GM18505 (cell line): ENCODE data around the gene PDIA2.

Experiments
- ATAC-seq: cut with Tn5 transposase; IDR thresholded peaks from one replicate; pipeline ENCODE4 v1.9.1; 2021; ENCODE audit not compliant: unreplicated experiment
- POLR2A ChIP-seq: IDR thresholded peaks from 4 replicates; pipeline ENCODE4 v1.6.1; 2011; ENCODE audit warnings: borderline replicate concordance; ENCODE audit not compliant: insufficient read depth, insufficient read length; ENCODE audit errors: extremely low read depth

PDIA2 gene

DNA sequence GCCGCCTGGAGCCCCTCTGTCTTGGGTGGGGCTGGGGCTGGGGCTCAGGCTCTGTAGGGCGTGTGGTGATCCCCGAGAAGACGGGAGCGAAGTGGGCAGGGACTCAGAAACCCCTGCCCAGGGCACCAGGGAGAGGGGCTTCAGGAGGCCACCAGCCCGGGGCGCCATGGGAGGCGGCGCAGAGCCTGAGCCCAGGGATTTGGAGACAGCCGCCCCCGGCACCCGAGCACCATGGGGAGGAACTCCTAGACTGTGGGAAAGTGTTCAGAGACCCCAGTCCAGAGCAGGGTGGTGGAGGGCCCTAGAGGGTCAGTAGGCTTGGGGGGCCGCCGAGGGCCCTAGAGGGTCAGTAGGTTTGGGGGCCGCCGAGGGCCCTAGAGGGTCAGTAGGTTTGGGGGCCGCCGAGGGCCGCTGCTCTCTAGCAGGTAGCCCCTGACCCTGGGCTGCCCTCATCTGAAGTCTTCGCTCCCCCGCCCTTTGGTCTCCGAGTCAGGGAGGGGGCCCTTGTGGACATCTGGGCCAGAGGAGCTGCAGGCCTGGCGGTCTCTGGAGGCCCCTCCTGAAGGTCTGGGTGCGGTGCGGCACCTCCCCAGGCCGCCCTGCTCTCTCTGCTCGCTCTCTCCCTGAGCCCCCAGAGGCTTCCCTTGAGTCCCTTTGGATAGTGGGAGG lies 1.8 kb upstream of the PDIA2 start:
- no peak for ATAC-seq
- no peak for TF ChIP-seq POLR2A

- ATAC-seq, result no peak
- no peak for TF ChIP-seq POLR2A
Observed at GRCh38 chr16:281660-282255, 1.2 kb upstream of the PDIA2 start.

DNA sequence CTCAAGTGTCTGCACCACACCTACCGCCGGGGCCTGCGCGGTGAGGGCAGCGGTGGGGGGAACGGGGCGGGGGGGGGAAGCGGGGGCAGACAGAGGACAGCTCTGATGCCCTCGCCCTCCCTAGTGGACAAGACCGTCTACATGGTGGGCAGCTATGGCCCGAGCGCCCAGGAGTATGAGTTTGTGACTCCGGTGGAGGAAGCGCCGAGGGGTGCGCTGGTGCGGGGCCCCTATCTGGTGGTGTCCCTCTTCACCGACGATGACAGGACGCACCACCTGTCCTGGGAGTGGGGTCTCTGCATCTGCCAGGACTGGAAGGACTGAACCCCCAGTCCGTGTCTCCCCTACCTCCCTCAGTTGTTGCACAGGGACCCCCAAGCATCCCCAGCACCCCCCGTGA lies 473 bp upstream of the PDIA2 start:
- no peak for ATAC-seq
- TF ChIP-seq POLR2A, result no peak

DNA sequence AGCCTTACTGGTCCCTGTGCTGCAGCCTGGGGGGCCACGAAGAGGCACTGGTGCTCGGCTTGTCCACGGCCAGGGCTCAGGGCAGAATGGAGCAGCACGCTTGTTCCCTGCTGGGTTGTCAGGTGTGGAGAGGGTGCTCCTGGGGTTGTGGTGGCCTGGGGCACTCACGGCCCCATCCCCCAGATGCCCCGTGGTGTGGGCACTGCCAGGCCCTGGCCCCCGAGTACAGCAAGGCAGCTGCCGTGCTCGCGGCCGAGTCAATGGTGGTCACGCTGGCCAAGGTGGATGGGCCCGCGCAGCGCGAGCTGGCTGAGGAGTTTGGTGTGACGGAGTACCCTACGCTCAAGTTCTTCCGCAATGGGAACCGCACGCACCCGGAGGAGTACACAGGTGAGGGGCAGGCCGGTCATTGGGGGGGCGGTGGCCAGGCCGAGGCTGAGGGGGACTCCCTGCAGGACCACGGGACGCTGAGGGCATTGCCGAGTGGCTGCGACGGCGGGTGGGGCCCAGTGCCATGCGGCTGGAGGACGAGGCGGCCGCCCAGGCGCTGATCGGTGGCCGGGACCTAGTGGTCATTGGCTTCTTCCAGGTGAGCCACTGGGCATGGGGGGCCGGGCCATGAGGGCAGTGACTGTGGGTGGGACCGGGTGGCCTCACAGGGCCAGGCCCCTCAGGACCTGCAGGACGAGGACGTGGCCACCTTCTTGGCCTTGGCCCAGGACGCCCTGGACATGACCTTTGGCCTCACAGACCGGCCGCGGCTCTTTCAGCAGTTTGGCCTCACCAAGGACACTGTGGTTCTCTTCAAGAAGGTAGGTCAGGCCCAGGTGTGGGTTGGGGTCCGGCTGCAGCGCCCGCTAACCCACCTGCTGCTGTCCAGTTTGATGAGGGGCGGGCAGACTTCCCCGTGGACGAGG lies 1.5 kb downstream of the PDIA2 start:
- no peak for TF ChIP-seq POLR2A
- ATAC-seq, result no peak

DNA sequence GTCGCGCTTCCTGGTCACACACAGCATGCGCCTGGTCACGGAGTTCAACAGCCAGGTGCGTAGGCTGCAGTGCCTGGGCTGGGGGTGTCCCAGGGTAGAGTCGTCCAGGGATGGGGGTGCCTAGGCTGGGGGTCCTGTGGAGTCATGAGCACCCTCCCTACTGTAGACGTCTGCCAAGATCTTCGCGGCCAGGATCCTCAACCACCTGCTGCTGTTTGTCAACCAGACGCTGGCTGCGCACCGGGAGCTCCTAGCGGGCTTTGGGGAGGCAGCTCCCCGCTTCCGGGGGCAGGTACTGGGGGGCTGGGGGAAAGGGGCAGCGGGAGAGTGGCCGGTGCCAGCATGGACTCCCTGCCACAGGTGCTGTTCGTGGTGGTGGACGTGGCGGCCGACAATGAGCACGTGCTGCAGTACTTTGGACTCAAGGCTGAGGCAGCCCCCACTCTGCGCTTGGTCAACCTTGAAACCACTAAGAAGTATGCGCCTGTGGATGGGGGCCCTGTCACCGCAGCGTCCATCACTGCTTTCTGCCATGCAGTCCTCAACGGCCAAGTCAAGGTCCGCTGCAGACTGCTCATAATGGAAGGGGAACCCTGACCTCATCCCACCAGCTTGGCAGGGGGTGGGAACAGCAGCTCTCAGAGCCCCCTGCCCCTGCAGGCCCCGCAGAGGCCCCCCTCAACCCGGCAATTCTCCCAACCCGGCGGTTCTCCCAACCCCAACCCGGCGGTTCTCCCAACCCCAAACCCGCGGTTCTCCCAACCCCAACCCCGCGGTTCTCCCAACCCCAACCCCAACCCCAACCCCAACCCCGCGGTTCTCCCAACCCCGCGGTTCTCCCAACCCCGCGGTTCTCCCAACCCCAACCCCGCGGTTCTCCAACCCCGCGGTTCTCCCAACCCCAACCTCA lies 2.4 kb downstream of the PDIA2 start:
- no peak for TF ChIP-seq POLR2A
- ATAC-seq, result no peak

- ATAC-seq, result no peak
- TF ChIP-seq POLR2A, result no peak
Observed at GRCh38 chr16:286491-287297, 3.7 kb downstream of the PDIA2 start.

DNA sequence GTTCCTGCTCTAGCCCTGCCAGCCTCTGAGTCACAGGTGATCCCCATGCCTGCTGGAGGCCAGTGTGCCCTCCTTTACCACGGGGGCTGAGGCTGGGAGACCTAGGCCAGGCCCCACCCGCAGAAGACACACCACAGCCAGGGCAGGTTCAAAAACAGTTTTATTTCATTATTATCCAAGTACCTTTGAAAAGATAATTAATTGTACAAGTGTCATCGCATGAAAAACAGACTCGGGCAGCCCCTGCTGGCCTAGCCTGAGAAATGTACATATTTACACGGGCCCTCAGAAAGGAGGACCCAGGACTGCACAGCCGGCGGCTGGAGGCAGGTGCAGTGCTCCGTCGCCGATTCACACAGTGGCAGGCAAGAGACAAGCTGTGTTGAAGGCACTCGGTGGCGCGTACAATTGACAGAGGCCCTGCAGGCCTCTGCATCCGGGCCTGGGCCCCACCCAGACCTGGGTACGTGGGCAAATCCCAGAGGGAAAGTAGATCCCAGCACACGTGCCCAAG lies 4.4 kb downstream of the PDIA2 start:
- TF ChIP-seq POLR2A, result no peak
- no peak for ATAC-seq

GRCh38 chr16:287981-288920 lies 5.3 kb downstream of the PDIA2 start:
- ATAC-seq, result no peak
- TF ChIP-seq POLR2A, result no peak

DNA sequence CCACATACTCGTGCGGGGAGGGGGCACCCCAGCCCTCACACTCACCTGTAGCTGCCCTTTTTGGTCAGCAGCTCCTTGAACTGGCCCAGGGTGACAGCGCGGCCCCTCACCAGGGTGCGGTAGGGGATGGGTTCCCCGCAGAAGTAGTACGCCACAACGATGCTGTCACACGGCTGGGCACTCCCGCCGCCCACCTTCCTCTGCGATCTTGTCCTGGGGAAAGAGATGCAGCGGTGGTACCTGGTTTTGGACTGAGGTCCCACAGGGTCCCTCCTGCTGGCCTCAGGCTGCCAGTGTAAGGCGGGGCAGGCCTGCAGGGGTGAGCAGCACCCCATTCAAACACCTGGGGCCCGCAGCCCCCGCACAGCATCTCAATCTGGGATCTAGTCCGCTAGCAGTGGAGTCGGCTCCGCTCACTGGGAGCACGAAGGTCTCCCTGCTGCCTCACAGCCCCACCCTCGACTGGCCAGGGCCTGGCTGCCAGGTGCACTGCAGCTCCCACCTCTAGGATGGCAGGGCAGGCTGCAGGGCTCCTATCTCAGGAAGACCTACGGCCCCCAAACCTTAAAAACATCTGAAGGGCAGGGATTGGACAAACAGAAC lies 6.5 kb downstream of the PDIA2 start:
- no peak for ATAC-seq
- TF ChIP-seq POLR2A, result no peak

GRCh38 chr16:290015-290680 lies 7.2 kb downstream of the PDIA2 start:
- no peak for ATAC-seq
- TF ChIP-seq POLR2A, result no peak
